GM21786 (cell line): ENCODE results near the gene TAF4.

Experiments used
- ATAC-seq: cut with Tn5 transposase; IDR thresholded peaks from one replicate; pipeline ENCODE4 v1.9.1; 2021; ENCODE audit not compliant: unreplicated experiment

TAF4 gene

DNA sequence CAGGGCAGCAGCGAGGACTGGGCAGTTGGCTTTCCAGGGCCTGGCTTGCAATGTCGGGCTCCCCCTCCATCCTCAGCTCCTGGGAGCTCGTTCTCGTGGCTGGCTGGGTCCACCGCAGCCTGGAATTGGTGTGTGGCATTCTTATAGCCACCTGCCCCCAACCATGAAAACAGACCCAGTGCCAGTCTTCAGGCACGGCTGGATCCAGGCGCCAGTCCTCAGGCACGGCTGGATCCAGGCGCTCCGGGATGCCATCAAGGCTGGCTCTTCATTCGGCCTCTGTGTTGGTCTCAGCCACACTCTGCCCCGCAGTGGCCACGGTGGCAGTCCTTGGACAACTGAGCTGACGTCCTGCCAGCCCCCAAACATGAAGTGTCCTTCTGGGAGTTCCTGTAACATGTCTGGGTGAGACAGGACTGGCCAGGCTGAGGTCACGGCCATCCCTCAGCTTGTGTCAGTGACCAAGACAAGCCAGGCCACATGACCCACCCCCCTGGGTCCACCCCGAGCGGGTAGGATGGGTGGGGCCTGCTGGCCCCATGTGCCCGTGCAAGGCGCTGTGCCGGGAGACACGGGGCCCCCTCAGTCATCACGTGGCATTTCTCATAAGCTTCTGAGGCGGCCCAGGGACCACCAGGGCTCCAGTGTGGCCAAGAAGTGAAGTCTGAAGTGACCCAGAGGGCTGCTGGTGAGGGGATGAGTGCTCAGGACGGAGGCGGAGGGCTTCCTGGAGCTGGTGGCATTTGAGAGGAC is 99.0 kb downstream of the TAF4 start:
- no peak for ATAC-seq

DNA sequence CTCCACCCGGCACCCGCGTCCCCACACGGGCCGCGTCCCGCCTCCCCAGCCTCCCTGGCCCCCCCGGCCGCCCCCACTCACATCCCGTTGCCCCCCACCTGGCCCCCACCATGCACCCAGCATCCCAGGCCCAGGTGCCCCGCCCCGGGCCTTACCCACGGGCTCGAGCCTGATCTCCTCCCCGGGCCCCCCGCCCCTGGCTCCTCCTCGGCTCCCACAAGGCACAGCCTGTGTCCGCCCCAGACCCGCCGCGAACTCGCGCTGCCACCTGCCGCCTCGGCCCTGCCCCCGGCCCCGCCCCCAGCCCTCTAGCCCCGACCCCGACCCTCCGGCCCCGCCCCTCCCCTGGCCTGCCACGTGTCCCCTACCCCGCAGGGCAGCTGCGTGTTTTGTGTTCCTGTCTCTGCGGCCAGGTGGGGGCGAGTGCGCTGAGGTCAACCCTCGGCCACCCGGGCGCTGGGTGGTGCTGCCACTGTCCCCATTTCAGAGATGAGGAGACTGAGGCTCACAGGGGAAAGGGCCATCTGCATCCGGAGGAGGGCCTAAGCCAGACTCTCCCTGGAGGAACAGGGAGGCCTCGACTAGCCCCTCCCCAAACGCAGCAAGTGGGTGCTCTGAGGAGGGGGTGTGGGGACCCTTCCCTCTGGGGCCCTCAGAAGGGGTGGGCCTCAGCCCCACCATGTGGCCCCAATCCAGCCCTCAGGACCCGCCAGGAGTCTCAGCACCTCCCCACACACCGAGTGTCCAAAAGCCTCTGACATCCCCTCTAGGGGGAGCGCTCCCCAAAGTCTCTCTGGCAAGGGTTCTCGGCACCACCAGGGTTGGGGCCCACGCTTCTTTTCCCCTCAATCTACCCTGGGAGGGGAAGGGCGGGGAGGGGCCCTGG is 99.8 kb downstream of the TAF4 start:
- ATAC-seq, result no peak

DNA sequence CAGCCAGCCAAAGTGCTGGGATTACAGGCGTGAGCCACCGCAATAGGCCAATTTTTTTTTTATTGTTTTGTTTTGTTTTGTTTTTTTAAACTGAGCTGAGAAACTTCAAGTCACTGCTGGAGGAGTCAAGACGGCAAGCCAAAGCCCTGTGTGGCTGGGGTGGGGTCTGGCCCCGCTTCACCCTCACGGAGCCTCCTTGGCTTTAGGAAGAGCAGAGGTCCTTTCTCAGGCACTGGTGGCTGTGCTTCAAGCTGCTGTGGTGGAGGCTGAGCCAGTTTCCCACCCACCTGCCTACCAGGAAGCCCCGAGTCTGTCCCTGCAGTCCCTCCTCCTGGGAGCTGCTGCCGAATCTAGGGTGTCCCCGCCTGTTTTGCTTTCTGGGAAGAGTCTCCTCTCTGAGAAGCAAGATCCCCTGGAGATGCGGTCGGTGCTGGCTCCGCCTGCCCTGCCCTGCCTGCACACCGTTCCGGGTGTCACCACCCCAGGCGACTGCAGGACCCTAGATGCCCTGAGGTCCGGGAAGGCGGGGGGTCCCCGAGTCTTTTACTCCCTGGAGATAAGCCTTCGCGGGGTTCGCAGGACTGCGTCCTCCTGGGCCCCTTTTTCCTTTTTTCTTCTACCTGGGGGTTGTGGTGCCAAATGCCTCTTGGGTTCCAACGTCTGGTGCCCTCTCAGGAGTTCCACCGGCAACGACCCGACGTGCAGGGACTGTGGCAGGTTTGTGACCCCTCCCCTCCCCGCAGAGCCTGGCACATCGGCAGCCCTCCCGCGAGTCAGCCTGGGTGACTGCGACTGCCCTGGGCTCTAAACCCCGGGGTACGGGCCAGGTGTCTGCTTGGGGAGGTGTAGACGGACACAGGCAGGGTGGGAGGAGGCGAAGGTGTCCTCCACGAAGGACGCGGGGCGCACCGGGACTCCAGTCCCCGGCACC is 100.7 kb downstream of the TAF4 start:
- no peak for ATAC-seq

DNA sequence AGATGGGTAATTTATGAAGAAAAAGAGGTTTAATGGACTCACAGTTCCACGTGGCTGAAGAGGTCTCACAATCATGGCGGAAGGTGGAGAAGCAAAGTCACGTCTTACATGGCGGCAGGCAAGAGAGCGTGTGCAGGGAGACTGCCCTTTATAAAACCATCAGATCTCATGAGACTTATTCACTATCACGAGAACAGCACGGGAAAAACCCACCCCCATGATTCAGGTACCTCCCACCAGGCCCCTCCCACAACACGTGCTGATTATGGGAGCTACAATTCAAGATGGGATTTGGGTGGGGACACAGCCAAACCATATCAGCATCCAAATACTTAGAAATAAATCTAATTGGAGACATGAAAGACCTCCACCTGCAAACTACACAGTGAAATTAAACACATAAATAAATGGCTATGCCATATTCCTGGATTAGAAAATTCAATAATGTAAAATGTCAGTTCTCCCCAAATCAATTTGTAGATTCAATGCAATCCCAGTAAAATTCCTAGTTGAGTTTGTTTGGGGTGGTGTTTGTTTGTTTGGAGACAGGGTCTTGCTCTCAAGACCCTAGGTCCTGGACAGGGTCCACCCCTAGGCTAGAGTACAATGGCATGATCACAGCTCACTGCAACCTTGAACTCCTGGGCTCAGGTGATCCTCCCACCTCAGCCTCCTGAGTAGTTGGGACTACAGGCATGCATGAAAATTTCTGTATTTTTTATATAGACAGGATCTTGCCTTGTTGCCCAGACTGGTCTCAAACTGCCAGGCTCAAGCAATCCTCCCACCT is 101.6 kb downstream of the TAF4 start:
- ATAC-seq, result no peak

DNA sequence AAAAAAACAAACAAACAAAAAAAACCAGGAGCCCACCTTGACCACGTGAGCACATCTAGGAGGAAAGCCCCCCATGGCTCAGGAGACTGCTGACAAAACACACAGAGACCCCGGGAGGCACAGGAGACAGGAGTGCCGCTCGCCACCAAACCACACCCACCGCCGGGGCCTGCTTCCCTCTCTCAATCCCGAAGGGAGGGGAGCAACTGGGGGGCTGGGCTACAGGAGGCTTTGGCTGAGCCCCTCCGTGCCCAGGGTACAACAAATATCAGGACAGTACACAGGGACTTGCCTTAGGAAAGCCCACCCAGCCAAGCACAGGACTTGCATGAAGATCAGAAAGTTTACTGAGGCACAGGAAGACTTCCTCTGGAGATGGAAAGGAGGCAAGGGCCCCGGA is 102.5 kb downstream of the TAF4 start:
- ATAC-seq, result no peak

DNA sequence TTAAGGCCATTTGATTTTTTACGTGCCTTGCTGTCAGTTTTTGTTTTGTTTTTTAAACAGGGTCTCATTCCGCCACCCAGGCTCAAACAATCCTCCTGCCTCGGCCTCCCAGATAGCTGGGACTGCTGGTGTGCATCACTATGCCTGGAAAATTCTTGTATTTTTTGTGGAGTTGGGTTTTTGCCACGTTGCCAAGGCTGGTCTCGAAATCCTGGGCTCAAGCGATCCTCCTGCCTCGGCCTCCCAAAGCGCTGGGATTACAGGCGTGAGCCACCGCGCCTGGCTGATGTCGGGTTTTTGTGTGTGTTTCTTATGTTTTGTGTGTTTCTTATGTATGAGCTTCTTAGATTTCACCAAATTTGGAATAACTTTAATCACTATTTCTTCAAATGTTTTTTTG is 104.8 kb downstream of the TAF4 start:
- no peak for ATAC-seq

DNA sequence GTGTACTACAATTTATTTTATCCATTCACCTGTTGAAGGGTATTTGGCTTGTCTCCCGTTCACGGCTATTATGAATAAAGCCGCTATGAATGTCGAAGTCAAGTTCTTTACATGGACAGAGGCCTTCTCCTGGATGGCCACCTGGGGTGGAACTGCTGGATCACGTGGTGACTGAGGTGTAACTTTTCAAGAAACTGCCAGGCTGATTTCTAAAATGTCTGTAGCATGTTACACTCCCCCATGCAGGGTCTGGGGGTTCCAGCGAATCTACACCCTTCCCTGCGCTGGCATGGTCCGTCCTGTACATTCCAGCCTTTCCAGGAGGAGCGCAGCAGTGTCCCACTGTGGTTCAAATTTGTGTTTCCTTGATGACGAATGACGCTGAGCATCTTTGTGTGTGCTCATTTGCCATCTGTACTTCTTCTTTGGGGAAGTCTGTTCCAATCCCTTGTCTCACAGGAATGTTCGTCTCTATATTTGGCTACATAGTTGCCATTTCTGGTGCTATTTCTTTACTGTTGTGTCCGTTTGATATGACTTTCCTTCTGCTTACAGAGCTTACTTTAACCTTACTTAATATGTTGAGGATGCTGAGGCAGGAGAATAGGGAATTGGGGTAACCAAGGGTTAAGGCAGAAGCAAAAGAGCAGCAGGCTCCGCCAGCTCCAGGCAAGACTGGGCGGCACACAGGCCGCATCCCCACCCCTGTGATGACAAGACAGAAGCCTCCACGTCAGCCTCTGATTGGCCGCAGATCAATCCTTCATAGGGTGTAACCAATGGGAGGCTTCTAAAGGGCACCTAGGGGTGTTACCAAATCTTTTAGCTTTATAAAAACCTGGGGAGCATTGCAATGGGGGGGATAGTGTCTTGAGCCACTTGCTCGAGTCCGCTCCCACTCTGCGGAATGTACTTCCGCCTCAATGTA is 106.6 kb downstream of the TAF4 start:
- ATAC-seq, result no peak

DNA sequence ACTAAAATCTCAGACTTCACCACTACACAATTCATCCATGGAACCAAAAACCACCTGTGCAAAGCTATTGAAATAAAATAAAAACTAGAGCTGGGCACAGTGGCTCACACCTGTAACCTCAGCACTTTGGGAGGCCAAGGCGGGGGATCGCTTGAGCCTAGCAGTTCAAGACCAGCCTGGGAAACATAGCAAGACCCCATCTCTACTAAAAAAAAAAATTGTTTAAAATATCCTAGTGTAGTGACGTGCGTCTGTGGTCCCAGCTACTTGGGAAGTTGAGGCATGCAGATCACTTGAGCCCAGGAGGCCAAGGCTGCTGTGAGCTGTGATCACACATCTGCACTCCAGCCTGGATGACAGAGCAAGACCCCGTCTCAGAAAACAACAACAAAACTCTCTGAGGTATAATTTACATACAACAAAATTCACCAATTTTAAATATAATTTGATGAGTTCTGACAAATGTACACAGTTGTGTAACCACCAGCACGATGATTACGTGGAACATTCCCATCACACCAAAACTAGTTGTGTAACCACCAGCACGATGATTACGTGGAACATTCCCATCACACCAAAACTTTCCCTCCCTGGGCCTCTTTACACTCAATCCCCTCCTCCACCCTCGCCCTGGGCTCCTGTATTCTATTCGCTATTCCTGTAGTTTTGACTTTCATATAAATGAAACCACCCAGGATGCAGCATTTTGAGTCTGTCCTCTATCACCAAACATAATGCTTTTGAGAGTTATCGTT is 107.5 kb downstream of the TAF4 start:
- no peak for ATAC-seq

DNA sequence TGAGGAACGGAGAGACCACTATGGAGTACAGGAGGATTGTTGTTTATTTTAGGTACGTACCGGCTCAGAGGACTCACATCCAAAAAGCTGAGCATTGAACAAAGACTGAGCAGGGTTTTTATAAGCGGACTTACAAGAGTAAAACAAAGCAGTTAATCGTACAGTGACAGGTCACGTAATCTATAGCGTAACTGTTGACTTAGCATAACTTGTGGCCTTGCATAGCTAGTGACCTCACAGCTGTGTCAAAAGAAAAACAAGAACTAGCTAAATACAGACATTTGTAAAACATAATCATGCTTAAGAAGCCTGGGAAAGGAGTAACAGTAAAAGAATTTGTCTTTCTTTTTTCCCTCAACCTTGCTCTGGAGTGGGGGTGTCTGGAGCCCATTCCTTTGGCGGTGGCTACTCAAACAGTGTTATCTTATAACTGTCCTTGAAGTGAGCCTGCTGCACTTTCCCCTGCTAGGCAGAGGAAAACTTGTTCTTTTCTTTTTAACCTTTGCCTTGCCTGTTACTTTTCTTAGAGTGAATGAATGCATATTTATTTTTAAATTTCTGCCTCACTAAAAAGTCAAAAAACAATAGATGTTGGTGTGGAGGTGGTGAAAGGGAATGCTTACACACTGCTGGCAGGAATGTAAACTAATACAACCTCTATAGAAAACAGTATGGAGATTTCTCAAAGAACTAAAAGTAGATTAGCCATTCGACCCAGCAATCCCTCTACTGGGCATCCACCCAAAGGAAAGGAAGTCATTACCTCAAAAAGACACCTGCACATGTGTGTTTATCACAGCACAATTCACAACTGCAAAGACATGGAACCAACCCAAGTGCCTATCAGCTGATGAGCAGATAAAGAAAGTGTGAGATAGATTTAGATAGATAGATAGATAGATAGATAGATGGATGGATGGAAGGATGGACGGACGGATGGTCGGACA is 109.0 kb downstream of the TAF4 start:
- no peak for ATAC-seq

DNA sequence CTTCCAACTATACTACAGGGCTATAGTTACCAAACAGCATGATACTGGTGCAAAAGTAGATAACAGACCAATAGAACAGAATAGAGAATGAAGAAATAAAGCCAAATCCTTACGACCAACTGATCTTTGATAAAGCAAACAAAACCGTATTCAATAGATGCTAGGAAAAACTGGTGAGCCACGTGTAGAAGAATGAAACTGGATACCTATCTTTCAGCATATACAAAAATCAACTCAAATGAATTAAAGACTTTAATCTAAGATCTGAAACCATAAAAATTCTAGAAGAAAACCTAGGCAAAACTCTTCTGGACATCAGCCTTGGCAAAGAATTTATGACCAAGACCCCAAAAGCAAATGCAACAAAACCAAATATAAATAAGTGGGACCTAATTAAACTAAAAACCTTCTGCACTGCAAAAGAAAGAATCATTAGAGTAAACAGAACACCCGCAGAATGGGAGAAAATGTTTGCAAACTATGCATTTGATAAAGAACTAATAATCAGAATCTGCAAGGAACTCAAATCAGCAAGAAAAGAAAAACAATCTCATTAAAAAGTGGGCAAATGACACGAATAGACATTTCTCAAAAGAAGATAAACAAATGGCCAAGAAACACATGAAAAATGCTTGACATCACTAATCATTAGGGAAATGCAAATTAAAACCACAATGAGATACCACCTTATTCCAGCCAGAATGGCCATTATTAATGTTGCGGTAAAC is 109.8 kb downstream of the TAF4 start:
- ATAC-seq, result no peak

DNA sequence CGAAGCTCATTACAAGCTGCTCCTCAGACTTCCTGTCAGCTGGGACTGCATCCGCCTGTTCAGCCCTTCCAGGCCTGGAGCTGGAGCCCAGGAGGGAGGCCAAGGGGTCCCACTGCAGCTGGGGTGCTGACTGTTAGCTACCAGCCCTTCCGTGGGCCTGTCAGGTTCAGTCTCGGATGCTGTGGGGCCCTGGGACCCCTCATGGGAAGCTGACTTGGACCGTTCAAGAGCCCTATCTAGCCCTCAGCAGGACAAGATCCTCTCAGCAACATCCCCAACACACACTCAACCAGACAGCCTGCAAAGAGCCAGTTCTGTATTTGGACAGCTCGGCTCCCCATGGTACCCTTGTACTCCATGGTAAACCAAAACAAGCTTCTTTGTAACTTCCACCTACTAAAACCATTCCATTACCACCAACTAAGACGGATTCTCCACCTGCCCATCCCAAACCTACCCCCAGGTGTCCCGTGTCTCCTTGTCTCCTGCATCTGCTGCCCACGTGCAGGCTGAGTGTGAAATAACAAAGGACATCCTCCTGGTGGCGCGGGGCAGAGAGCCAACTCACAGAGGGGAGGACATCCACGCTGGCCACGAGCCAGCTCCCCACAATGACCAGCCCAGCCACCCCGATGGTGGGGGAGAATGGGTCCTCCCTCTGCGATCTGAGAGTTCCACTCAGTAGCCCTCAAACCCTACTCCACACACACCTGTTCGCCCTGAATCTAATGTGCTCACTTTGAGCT is 111.2 kb downstream of the TAF4 start:
- ATAC-seq, result no peak

DNA sequence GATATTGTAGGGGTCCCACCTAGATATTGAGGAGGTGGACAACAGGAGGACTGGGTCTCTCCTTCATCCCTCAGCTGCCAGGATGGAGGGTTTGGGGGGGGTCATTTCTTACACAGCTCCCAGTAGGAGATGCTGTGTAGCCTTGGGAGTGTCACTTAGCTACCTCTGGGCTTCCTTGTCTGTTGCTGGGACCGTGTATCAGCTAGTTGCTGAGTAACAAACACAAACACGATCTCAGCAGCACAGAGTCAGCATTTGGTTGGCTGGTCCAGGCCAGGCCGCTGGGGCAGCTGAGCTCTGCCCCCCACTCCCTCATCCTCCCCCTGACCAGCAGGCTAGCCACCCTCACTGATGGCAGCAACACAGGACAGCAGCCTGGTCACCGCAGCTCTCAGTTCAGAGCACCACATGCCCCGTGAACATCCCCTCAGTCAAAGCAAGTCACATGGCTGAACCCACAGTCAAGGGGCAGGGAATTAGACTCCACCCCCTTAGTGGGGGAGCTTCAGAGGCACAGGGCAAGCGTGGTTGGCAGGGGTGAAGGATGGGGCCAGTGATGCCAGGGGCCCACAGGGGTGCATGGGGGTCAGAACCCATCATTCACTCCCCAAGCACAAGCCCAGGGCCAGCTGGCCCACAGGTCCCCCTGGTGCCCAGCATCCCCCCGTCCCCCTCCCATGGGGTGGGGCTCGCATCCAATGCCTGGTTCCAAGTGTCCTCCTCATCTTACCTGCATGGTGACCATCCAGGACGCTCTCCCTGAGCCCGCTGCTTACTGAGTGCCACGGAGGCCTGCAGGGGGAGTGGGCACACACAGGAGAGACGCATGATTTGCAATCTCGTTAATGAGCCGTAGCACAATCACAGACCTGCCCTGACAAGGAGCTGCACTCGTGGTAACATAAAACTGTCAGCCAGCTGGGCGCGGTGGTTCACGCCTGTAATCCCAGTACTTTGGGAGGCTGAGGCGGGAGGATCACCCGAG is 112.4 kb downstream of the TAF4 start:
- no peak for ATAC-seq

DNA sequence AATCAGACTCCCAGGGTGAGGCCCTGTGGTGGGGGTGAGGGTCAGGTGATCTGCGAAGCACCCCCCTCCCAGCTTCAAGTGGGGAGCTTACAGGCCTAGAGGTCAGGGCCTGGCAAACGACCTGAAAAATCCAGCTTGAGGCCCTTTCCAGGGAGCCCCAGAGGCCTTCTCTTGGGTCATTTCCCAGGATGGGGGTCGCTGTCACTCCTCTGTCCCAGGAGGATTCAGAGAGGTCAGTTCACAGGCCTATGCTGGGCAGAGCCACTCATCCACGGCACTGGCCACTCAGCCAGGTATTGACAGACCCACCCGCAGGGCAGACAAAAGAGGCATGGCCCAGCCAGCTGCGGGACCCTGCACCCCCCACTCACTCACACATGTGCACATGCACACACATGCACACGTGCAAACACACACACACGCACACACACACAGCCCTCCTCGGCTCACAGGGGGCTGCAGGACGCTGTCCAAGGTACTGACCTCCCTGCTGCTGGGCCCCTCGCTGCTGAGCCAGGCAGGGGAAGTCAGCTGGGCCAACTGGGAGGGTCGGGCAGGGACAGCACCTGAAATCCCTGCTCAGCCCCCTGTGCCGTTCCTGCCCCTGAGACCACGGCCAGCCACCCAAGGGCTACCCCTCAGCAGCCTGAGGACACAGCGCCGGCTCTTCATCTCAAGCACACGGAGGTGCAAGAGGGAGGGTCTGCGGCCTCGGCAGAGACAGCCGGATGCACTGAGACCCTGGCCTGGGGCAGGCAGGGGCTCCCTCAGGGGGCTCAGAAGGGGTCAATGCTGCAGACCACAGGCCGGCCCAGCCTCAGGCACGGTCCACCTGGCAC is 113.8 kb downstream of the TAF4 start:
- no peak for ATAC-seq

DNA sequence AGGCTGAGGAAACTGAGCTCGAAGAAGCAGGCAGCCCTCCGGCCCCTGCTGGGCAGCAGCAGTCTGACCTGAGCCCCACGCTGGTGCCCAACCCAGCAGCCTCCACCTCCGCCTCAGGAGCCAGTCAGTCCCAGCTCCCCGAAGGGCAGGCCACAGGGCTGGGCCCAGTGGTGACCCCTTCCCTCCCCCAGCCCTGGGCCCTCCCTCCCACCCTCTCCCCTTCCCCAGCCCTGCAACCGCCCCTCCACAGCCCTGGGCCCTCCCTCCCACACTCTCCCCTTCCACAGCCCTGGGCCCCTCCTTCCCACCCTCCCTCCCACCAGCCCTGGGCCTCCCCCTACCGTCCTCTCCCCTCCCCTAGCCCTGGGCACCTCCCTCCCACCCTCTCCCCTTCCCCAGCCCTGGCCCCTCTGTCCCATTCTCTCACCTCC is 115.0 kb downstream of the TAF4 start:
- no peak for ATAC-seq
